ELF-1 (cell line): Measurements from ENCODE around the gene PLXDC2.

Experiments
- DNase-seq: peaks from one replicate; pipeline ENCODE4 v3.0.0-alpha.2; 2016; ENCODE audit warnings: low read depth, low spot score

PLXDC2 gene

DNA sequence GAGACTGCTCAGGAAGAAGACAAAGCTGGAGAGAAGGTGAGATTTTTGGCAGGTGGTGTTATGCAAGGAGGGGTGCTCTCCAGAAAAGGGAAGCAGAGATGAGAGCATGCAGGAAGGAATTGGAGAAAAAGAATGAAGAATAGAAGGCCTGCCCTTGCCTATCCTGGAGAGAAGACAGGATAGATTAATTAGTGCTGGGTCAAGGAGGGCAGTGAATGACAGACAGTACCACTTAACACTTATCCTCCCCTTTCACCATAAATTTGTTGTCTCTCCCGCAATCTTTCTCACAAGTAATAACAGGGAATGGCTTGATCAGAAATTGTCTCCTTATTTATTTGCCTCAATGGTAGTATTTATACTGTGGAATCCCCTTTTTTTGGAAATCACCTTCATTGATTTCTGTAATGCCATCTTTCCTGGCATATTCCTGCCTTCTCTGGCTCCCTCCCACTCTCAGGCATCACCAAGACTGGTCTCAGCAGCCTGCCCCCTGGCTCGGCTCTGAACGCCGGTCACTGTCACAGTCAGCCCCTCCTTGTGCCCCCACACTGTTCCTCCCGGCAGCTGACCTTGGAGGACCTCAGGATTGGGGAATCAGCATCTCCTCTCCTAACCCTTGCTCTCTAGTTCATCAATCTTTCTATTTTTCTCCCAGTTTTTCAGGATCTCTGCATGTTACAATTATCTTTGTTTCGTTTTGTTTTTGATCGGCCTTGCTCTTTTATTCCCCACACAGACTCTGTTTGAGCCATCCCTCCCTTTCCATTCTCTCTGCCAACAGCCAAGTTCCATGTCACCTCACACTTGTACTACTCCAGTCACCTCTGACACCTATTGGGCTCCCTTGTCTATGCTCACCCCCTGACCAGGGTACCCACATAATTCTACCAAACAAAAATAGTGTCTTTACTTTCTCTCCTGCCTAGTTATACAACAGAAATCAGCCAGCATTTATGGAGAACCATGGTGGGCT, 294.2 kb downstream of the PLXDC2 start:
- no peak for DNase-seq

DNA sequence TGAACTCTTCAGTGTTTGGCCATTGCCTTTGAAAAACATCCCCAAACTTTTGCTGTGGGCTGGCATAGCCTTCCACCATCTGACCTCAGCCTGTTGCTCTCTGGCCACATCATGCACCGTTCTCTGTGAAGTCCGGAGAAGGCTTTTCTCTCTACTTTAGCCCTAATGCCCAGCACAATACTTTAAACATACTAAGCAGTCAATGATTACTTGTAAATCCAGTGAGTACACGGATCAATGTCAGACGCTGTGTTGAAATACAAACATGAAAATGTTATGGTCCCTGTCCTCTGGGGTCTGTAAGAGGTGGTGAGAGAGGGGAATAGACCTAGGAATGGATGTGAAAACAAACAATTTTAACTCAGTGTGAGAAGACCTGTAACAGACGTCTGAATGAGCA, 297.9 kb downstream of the PLXDC2 start:
- DNase-seq = no peak

DNA sequence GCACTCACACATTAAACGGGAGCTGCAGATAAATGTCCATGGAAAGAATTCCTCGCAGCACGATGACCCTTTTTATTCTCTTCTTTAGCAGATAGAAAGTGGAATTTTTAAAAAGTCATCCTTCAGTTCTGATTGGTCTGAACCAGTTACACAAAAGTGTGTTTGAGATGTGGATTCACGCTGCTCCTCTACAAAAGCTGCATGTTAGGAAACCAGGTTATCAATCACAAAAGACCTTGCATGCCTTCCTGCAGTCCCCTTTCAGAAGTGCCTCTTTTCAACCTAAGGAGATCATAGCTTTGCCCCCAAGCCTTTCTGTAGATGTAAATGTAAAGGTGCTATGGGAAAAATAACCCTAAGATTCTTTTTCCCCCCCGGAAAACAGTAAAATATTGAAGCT, 299.7 kb downstream of the PLXDC2 start:
- peak; percentile 27 for DNase-seq

DNA sequence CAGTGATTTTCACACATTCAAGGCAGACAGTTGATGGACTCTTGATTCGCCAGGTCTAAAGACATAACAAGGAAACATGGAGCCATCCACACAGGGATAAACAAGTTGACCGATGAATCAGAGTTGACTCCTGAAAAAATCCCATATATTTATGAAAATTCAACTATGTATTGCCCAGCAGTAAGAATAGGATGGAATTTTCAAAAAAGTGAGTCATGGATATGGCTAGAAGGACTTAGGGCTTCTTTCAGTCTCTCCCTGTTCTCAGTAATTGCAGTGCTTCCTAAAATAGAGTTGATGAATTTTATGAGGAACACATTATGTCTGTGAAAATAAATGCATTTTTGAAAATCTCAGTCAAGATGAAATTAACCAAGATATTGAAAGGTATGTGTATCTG, 301.2 kb downstream of the PLXDC2 start:
- no peak for DNase-seq

DNA sequence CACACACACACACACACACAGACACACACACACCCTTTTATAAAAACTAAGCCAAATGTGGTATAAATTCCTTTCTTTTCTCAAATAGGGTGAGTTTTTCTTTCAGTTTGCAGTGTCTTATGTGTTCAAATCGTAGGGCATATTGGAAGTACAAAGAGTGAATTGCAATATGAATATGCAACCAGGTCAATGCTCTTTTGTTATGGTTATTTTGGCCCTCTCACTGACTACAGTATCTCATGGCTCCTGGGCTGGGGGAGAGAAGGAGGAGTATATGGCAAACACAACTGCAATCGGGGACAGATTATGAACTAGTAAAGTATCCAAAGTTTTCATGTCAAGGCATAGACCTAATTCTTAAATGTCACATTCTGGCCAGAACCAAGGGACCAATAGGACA, 301.9 kb downstream of the PLXDC2 start:
- DNase-seq = no peak

DNA sequence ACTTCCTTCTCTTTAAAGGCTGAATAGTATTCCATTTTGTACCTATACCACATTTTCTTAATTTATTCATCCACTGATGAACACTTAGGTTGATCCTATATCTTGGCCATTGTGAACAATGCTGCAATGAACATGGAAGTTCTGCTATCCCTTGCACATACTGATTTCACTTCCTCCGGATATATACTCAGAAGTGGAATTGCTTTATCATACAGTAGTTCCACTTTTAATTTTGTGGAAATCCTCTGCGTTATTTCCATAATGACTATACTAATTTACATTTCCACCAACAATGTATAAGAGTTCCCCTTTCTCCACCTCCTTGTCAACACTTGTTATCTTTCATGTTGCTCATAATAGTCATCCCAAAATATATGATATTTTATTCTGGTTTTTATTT, 312.6 kb downstream of the PLXDC2 start:
- no peak for DNase-seq

DNA sequence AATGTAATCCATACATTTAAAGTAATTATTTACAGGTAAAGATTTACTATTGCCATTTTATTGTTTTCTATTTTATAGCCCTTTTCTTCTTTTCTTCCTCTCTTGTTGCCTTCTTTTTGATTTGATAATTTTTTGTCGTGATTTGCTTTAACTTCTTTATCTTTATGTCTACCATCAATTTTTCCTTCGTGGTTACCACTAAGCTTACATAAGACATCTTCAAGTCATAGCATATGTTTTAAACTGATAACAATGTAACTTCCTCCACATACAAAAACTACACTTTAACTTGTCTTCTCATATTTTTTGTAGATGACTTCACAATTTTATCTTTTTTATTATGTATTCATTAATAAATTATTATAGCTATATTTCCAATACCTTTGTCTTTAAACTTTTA, 316.6 kb downstream of the PLXDC2 start:
- DNase-seq = no peak

DNA sequence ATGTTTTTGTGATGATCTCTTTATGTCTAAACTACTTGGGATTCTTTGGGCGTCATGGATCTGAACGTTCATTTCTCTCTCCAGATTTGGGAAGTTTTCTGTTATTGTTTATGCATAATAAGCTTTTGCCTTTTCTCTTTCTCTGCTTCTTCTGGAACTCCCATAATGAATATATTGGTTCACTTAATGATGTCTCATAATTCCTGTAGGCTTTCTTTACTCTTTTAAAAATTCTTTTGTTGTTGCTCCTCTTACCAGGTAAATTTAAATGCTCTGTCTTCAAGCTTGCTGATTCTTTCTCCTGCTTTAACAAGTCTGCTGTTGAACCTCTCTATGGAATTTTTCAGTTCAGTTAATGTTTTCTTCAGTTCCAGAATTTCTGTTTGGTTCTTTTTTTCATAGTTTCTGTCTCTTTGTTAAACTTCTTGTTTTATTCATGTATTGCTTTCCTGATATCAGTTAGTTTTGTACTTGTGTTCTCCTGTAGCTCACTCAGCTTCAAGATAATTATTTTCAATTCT, 317.5 kb downstream of the PLXDC2 start:
- no peak for DNase-seq

DNA sequence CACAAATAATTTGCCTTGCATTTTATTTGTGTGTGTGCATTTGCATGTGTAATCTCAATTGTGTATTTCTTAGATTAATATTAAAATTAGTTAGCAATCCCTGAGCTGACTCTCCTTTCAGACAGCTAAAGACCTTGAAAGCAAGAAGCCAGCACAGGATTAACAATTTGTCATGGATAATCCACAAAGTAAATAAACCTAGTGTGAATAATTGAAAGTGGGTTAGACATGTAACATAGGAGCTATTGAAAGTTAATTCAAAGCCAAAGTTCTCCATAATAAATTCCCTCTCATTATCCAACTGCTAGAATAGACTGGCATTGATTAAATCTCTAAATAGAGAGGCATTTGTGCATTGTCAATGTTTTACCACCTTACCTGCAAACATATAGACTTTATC, 326.1 kb downstream of the PLXDC2 start:
- no peak for DNase-seq

DNA sequence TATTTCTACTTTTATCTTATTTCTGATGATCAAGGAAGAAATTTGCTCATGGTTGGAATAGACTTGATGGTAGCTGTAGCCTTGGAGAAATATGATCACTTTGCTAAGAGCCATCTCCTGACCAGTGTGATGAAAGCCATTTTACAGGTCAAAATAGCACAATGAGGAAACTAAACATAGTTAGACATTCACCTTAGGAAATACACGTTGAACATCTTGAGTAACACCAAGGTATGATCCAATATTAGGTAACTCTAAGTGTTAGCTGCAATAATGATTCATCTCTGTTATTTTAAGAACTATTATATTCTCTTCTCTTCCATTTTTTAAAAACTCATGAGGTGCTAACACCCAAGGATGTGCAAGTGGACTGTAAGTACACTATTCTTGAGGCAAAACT, 328.0 kb downstream of the PLXDC2 start:
- DNase-seq = no peak

DNA sequence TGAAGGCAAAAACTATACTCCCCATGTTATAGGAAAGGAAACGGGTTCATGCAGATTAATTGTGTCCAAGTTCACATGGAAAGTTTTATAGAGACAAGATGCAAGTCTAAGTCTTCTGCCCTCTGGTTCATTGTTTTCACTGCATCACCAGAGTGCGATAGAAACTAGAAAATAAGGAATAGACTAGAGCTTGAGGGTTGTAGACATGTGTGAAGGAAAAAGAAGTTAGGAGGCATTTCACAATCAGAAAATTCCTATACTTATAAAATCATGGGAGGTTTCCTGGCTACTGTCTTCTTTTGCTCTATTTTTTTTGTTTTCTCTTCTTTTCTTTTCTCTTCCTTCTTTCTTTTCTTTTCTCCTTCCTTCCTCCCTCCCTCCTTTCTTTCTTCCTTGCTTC, 329.8 kb downstream of the PLXDC2 start:
- no peak for DNase-seq

DNA sequence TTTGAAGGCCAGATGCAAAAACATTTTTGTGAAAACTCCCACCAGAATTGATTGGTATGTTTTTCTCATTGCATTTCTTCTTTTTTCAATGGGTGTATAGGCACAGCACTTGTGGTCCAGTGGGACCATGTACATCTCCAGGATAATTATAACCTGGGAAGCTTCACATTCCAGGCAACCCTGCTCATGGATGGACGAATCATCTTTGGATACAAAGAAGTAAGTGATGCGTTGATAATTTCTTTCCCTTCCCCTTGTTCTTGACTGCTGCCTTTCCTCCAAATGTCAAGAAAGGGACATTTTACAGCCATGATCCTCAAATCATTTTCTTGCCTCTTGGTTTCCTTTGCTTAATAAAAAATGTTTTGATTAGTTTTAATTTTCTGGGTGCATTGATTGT, 331.5 kb downstream of the PLXDC2 start:
- DNase-seq = no peak

DNA sequence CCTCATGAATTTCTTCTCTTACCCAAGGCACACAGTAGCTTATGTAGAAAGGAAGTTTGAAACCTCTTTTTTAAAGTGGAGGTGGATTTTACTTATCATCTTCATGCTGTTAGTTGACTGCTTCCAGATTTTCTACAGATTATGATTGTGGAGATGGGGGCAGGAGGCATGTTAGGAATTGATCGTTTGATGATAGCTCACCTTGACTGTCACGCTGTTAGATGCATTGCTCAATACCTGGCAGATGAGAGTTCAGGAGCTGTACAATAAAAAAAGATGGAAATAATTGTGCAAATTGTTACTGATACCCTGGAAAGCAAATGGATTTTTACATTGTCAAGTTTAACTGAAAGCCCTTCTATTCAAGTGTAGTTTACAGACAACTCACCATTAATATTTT, 340.3 kb downstream of the PLXDC2 start:
- no peak for DNase-seq

DNA sequence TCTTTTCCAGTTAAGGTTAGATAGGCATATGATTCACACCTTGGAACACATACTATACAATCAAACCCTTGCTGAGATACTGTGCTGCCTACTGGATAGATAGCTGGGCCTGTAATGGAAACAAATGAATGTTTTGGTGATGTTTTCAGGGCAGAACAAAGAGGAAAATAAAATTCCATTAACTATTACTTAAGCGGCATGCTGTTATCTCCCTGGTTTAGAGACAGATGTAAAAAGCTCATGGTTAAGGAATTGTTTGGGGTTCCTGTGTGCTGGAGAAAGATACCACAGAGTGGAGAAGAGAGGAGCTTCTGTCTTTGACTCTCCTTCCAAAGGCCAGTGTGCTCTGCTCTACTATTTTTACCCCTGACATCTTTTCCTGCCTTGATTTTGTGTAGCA, 341.1 kb downstream of the PLXDC2 start:
- no peak for DNase-seq

DNA sequence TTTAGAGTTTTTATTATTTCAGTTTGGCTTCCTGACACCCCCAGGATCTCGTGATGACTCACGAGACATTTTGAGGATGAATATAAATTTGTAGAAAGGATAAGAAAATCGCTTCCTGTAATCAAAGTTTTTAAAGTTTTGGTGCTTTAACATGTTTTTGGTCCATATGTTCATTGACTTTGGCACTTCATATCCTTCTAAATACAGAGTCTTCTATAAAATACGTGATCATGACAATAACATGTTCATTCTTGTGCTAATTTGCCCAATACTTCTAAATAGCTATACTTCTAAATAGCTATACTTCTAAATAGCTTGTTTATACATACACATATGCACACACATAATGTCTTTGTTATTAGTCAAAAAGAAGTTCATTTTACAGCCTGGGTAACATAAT, 341.9 kb downstream of the PLXDC2 start:
- DNase-seq = no peak

DNA sequence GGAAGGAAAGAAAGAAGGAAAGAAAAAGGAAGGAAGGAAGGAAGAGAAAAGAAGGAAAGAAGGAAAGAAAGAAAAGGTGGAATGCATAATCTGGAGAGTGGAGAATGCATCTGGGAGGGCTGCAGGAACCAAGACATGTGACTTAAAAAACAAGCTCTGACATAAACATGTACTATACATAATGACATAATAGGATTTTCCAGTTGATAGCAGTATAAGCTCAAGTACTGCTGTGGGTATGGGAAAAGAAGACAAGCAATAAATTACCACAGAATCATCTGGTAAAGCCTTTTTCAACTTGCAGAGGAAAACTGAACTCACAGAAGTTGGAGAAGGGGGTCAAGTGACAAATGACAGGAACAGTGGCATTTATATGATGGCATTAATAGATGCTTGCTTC, 345.9 kb downstream of the PLXDC2 start:
- DNase-seq = no peak

DNA sequence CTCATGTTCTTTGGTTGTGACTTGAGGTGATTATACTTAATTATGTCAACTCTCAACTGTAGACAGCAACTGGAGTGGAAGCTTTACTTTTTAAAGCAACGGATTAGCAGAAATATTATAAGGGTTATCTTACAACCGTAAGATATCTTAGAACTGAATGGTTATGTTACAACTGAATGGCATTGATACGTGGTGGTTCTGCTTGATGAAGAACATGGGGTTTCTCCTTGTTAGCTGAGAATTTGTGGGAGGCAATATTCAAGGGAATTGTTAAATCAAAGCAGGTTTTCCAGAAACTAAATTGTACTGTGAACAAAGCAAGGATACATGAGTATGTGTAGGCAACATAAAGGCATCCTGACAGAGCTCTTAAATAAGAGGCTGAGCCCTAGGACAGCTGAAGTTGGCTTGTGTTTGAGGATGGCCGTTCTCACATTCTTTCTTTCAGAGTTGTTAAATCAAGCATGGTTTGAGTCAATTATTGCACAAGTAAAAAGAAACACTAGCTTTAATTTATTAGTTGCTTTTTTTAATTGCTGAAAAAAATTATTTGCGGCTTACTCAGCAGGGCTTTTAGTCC, 350.0 kb downstream of the PLXDC2 start:
- DNase-seq = no peak

DNA sequence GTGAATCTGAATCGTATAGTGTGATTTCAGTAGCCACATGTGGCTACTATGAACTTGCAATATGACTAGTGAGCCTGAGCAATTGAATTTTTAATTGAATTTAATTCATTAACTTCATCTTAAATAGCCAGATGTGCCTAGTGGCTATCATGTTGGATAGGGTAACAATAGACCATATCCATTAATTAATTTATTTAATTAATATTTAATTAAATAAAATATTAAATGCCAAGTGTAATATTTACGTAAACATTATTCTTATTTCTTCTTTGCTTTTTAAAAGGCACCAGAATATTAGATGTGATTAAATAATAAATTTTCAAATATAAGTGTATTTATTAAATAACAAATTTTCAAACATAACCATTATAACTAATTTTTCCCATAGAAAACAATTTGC, 354.4 kb downstream of the PLXDC2 start:
- no peak for DNase-seq

DNA sequence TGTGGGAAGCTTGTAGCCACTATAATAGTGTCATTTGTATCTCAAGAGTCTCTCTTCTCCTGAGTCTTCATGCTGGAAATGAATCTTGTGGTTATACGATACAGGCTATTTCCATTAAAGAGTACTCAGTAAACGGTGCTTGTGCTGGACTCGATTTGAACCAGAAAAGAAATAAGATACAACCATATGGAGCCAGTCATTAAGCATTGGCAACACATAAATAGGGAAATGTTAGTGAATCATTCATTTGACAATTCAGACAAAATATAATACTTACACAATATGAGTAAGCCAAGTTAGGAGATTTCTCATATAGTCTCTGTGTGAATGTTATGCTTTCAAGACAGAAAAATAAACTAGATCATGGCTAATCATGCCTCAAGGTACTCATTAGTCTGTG, 356.8 kb downstream of the PLXDC2 start:
- no peak for DNase-seq

DNA sequence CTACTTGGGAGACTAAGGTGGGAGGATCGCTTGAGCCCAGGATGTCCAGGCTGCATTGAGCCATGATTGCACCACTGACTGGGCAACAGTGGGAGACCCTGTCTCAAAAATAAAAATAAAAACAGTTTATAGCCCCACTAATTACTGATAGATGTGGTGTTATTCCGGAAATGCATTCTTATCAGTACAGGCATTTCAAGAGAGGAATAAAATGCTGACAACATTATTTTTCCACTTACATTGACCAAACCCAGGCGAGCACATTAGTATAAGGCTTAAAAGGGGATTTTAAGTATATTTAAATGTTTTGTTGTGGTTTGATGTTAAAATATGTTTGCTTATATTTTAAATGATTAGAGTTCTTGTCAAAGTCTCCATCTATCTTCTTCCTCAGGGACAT, 359.5 kb downstream of the PLXDC2 start:
- DNase-seq = no peak

DNA sequence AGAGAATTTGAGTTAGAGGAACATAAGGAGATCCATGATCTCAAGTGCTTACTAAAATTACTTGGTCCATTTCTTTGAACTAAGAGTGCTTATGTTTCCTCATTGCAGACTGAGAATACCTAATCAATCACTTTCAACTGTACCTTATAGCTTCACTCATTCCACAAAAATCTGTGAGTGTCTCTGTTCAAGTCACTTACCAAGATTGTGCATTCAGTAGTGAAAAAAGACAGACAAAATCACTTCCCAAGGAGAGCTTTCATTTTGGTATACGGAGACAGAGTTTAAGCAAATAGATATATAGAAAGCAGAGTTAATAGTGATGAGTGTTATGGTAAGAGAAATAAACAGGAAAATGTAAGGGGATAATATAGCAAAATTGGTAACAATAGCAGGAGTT, 364.5 kb downstream of the PLXDC2 start:
- DNase-seq = no peak

DNA sequence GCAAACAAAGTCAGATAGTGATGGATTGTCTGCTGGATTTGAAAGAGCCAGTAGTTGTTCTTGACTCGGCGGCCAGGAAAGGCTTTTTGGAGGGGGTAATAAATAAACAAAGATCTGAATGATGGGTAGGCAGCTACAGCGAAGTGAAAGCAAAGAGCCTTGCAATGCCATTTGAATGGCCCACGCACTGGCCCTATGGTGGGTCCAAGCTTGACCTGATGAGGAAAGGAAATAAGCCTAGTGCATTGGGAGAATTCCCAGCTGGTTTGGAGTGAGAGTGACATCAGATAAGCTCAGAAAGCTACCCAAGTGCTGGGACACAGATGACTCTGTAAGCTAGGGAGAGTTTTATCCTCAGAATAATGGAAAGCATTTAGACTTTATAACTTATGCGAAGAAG, 365.2 kb downstream of the PLXDC2 start:
- no peak for DNase-seq

DNA sequence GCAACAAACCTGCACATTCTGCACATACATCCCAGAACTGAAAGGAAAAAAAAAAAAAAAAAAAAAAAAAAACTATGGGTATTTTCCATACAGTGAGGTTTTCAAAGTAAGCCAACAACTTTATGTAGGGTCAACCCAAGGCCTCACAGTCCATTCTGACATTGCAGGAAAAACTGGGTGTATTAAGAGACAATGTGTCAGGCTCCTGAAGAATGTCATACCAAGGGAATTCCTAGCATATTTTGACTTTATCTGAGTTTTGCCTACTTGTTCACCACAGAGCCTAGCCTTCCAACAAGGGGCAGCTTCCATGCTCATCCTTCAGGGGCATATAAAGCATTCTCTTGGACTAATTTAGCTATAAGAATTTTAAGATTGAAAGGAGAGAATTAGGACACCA, 368.9 kb downstream of the PLXDC2 start:
- DNase-seq = peak; percentile 18
